Measurements from ENCODE around the gene POU4F3.
"Not testable (repeated sequence)": the region's sequence is repeated elsewhere in the genome, so short reads cannot be mapped to it uniquely, and the experiment has no call there.

POU4F3 gene

GRCh38 chr5:146338774-146339714 lies at the start of gene POU4F3:
Gene POU4F3, plus strand, starts transcription at chr5:146338839. Its CDS starts 274 bp downstream, at chr5:146339113.
- DNase-seq: no peak

- DNase-seq: no peak
These were observed 48.3 kb upstream of the POU4F3 start for GRCh38 chr5:146290318-146290717.

- DNase-seq: no peak
These were observed 47.1 kb upstream of the POU4F3 start for GRCh38 chr5:146291421-146292074.

GRCh38 chr5:146296245-146296644 lies 42.4 kb upstream of the POU4F3 start:
- DNase-seq: no peak

- not testable (repeated sequence) for DNase-seq
These were observed 39.7 kb upstream of the POU4F3 start for GRCh38 chr5:146298920-146299319.

- no peak for DNase-seq
These were observed 37.0 kb upstream of the POU4F3 start for GRCh38 chr5:146301626-146302025.

GRCh38 chr5:146302406-146302805 lies 36.2 kb upstream of the POU4F3 start:
- DNase-seq: no peak

- no peak for DNase-seq
These were observed 31.8 kb upstream of the POU4F3 start for GRCh38 chr5:146306838-146307237.

- no peak for DNase-seq
These were observed 30.8 kb upstream of the POU4F3 start for GRCh38 chr5:146307796-146308195.

- DNase-seq: no peak
These were observed 28.1 kb upstream of the POU4F3 start for GRCh38 chr5:146310540-146310939.

GRCh38 chr5:146311278-146311677 lies 27.4 kb upstream of the POU4F3 start:
- DNase-seq: no peak

GRCh38 chr5:146313027-146313426 lies 25.6 kb upstream of the POU4F3 start:
- no peak for DNase-seq

- DNase-seq: no peak
These were observed 17.1 kb upstream of the POU4F3 start for GRCh38 chr5:146321571-146321970.

- DNase-seq: no peak
These were observed 11.3 kb upstream of the POU4F3 start for GRCh38 chr5:146327257-146327870.

- DNase-seq: no peak
These were observed 10.7 kb upstream of the POU4F3 start for GRCh38 chr5:146327989-146328388.

GRCh38 chr5:146329697-146330096 lies 8.9 kb upstream of the POU4F3 start:
- no peak for DNase-seq

GRCh38 chr5:146331423-146331822 lies 7.2 kb upstream of the POU4F3 start:
- no peak for DNase-seq

- no peak for DNase-seq
These were observed 4.5 kb upstream of the POU4F3 start for GRCh38 chr5:146334074-146334533.

- DNase-seq: no peak
These were observed 2.4 kb upstream of the POU4F3 start for GRCh38 chr5:146336197-146336596.

- DNase-seq: no peak
These were observed 1.3 kb upstream of the POU4F3 start for GRCh38 chr5:146337264-146337904.

GRCh38 chr5:146337928-146338327 lies 711 bp upstream of the POU4F3 start:
- DNase-seq: no peak

GRCh38 chr5:146339715-146340259 lies 1.1 kb downstream of the POU4F3 start:
- DNase-seq: no peak
